ENCODE measurements around the gene ZNF367.

- TF ChIP-seq CTCF (IDR thresholded peaks at IDR 0.05 in 4 of 5, conservative IDR thresholded peaks at IDR 0.05 in 1 of 5): no peak
- no peak for TF ChIP-seq POLR2A (IDR thresholded peaks at IDR 0.05)
Measured at GRCh38 chr9:96398582-96399324, 19.4 kb downstream of the ZNF367 start.

All from gastrocnemius medialis (tissue), 4 donors.